NCI-H2107 (cell line): ENCODE data around the gene FBXW8.
"Not testable (repeated sequence)": the region's sequence is repeated elsewhere in the genome, so short reads cannot be mapped to it uniquely, and the experiment has no call there.

Experiments used
- DNase-seq: peaks from one replicate; lab custom pipeline; 2025; lab: John Stamatoyannopoulos, UW

The FBXW8 gene

GRCh38 chr12:117053597-117054201 lies 142.9 kb downstream of the FBXW8 start:
- no peak for DNase-seq

GRCh38 chr12:117054279-117054678 lies 143.5 kb downstream of the FBXW8 start:
- DNase-seq = no peak

GRCh38 chr12:117057626-117058025 lies 146.9 kb downstream of the FBXW8 start:
- DNase-seq = not testable (repeated sequence)

GRCh38 chr12:117058442-117059072 lies 147.8 kb downstream of the FBXW8 start:
- no peak for DNase-seq

GRCh38 chr12:117059156-117059555 lies 148.4 kb downstream of the FBXW8 start:
- no peak for DNase-seq

- no peak for DNase-seq
Measured at GRCh38 chr12:117060246-117060928, 149.6 kb downstream of the FBXW8 start.

GRCh38 chr12:117060929-117061305 lies 150.2 kb downstream of the FBXW8 start:
- DNase-seq = no peak

- DNase-seq = no peak
Measured at GRCh38 chr12:117061555-117062079, 150.9 kb downstream of the FBXW8 start.

GRCh38 chr12:117063162-117063911 lies 152.6 kb downstream of the FBXW8 start:
- no peak for DNase-seq

- no peak for DNase-seq
Measured at GRCh38 chr12:117064049-117064448, 153.3 kb downstream of the FBXW8 start.

GRCh38 chr12:117064596-117064995 lies 153.8 kb downstream of the FBXW8 start:
- DNase-seq = no peak

- DNase-seq = no peak
Measured at GRCh38 chr12:117067016-117067415, 156.3 kb downstream of the FBXW8 start.

- DNase-seq = no peak
Measured at GRCh38 chr12:117067638-117068037, 156.9 kb downstream of the FBXW8 start.

GRCh38 chr12:117068492-117068891 lies 157.7 kb downstream of the FBXW8 start:
- DNase-seq = no peak

- no peak for DNase-seq
Measured at GRCh38 chr12:117069101-117069797, 158.5 kb downstream of the FBXW8 start.

- no peak for DNase-seq
Measured at GRCh38 chr12:117069926-117070900, 159.5 kb downstream of the FBXW8 start.

- DNase-seq = no peak
Measured at GRCh38 chr12:117071009-117071408, 160.3 kb downstream of the FBXW8 start.

GRCh38 chr12:117072106-117072505 lies 161.4 kb downstream of the FBXW8 start:
- no peak for DNase-seq

GRCh38 chr12:117072736-117073490 lies 162.2 kb downstream of the FBXW8 start:
- no peak for DNase-seq

GRCh38 chr12:117073611-117074010 lies 162.9 kb downstream of the FBXW8 start:
- DNase-seq = no peak
